GM23338 (cell line): ENCODE measurements around the gene PIK3IP1. TPM values are rescaled to one million over a fixed set of nuclear protein-coding genes. Genes with fewer than 3 reads are reported as not detected.

Source experiments
- ATAC-seq: fragments of 200-7000 bp; cut with Tn5 transposase; 3 replicates; pipeline ENCODE4 v1.9.1; 2020
- DNase-seq: peaks from one replicate; pipeline ENCODE4 v3.0.0-alpha.2; 2015; ENCODE audit warnings: low spot score
- H2AFZ ChIP-seq: fragments of 200-600 bp; sonication (generic); 2 replicates; pipeline ENCODE4 v1.8.0; 2016; ENCODE audit warnings: antibody characterized with exemption, mild to moderate bottlenecking, moderate library complexity
- H3F3A ChIP-seq: fragments of 200-600 bp; sonication (generic); replicated peaks from 2 replicates; pipeline ENCODE4 v1.8.0; 2017; ENCODE audit warnings: antibody characterized with exemption, mixed run types, low read depth
- H3K27ac ChIP-seq: fragments of 200-600 bp; sonication (generic); 2 replicates; pipeline ENCODE4 v1.6.1; 2016; ENCODE audit warnings: low read depth
- H3K27me3 ChIP-seq: fragments of 200-600 bp; sonication (generic); 2 replicates; pipeline ENCODE4 v1.8.0; 2016; ENCODE audit warnings: mild to moderate bottlenecking, mixed run types, moderate library complexity; ENCODE audit not compliant: insufficient read depth
- H3K36me3 ChIP-seq: fragments of 200-600 bp; sonication (generic); 2 replicates; pipeline ENCODE4 v1.8.0; 2016; ENCODE audit warnings: mild to moderate bottlenecking; ENCODE audit not compliant: insufficient read depth
- H3K4me1 ChIP-seq: fragments of 200-600 bp; sonication (generic); 2 replicates; pipeline ENCODE4 v1.8.0; 2016; ENCODE audit warnings: mild to moderate bottlenecking, moderate library complexity; ENCODE audit not compliant: insufficient read depth
- H3K4me2 ChIP-seq: fragments of 200-600 bp; sonication (generic); 2 replicates; pipeline ENCODE4 v1.7.1; 2017; ENCODE audit warnings: mixed run types
- H3K4me3 ChIP-seq: fragments of 200-600 bp; sonication (generic); 2 replicates; pipeline ENCODE4 v1.6.1; 2016; ENCODE audit warnings: mixed run types
- H3K79me2 ChIP-seq: fragments of 200-600 bp; sonication (generic); replicated peaks from 2 replicates; pipeline ENCODE4 v1.8.0; 2017; ENCODE audit warnings: mild to moderate bottlenecking; ENCODE audit not compliant: insufficient read depth
- H3K9me2 ChIP-seq: fragments of 200-600 bp; sonication (generic); 2 replicates; pipeline ENCODE4 v1.8.0; 2017; ENCODE audit not compliant: insufficient read depth
- H4K20me1 ChIP-seq: fragments of 200-600 bp; sonication (generic); replicated peaks from 2 replicates; pipeline ENCODE4 v1.8.0; 2017; ENCODE audit warnings: mild to moderate bottlenecking; ENCODE audit not compliant: insufficient read depth
- H3K27ac Mint-ChIP-seq: 2 replicates; pipeline ENCODE4 v1.8.0; 2020; ENCODE audit warnings: inconsistent platforms, mild to moderate bottlenecking, moderate library complexity, mixed read lengths
- H3K27me3 Mint-ChIP-seq: 3 replicates; pipeline ENCODE4 v1.8.0; 2022; ENCODE audit warnings: low read depth, mild to moderate bottlenecking, moderate library complexity, mixed read lengths, inconsistent platforms; ENCODE audit not compliant: insufficient read depth, poor library complexity
- H3K36me3 Mint-ChIP-seq: 3 replicates; pipeline ENCODE4 v1.8.0; 2021; ENCODE audit warnings: low read depth, mild to moderate bottlenecking, inconsistent platforms, moderate library complexity, mixed read lengths
- H3K4me1 Mint-ChIP-seq: 3 replicates; pipeline ENCODE4 v1.8.0; 2020; ENCODE audit warnings: mild to moderate bottlenecking, inconsistent platforms, mixed read lengths
- H3K4me3 Mint-ChIP-seq: 3 replicates; pipeline ENCODE4 v1.8.0; 2021; ENCODE audit warnings: moderate library complexity, mild to moderate bottlenecking, inconsistent platforms, mixed read lengths
- H3K9me3 Mint-ChIP-seq: 3 replicates; pipeline ENCODE4 v1.8.0; 2020; ENCODE audit warnings: moderate library complexity, mild to moderate bottlenecking, inconsistent platforms, mixed read lengths
- EZH2 ChIP-seq: fragments of 200-600 bp; sonication (generic); IDR thresholded peaks from one replicate; pipeline ENCODE4 v1.8.0; 2017; ENCODE audit warnings: antibody characterized with exemption, mild to moderate bottlenecking, low read depth; ENCODE audit not compliant: unreplicated experiment
- EZH2phosphoT487 ChIP-seq: fragments of 200-600 bp; sonication (generic); IDR thresholded peaks from one replicate; pipeline ENCODE4 v1.8.1; 2018; ENCODE audit warnings: antibody characterized with exemption; ENCODE audit not compliant: unreplicated experiment
- JUNB ChIP-seq: IDR thresholded peaks from one replicate; pipeline ENCODE4 v1.6.1; 2016; ENCODE audit warnings: antibody characterized with exemption; ENCODE audit not compliant: unreplicated experiment
- NANOG ChIP-seq: IDR thresholded peaks from 2 replicates; pipeline ENCODE4 v1.6.1; 2016; ENCODE audit warnings: antibody characterized with exemption, borderline replicate concordance
- POLR2AphosphoS5 ChIP-seq: IDR thresholded peaks from 2 replicates; pipeline ENCODE4 v1.6.1; 2016; ENCODE audit warnings: antibody characterized with exemption, low read depth
- REST ChIP-seq: IDR thresholded peaks from one replicate; pipeline ENCODE4 v1.6.1; 2018; ENCODE audit warnings: antibody characterized with exemption; ENCODE audit not compliant: unreplicated experiment
- STAT1 ChIP-seq: IDR thresholded peaks from one replicate; pipeline ENCODE4 v1.6.1; 2016; ENCODE audit warnings: antibody characterized with exemption; ENCODE audit not compliant: unreplicated experiment
- ZNF114 ChIP-seq: fragments of 250-450 bp; sonication (Bioruptor Pico); IDR thresholded peaks from 2 replicates; pipeline ENCODE4 v1.5.0; 2020; ENCODE audit warnings: mild to moderate bottlenecking, moderate library complexity
- polyA plus RNA-seq: library from polyadenylated mRNA; unstranded; fragments of >200 nt; fragmentation: Nextera tagmentation; extraction: Ambion mirVana; gene quantifications from 2 replicates; pipeline ENCODE4 v1.2.1, GENCODE V29; 2016
- total RNA-seq: library from RNA; depleted of rRNA; stranded (reverse); fragments of >200 nt; shearing (Covaris generic); gene quantifications from 2 replicates; pipeline ENCODE4 v1.2.3, GENCODE V29; 2014
- TF ChIP-seq, protein P1 (sequence below): IDR thresholded peaks from 2 replicates; pipeline ENCODE4 v1.6.1; 2016; ENCODE audit warnings: antibody characterized with exemption

PIK3IP1 gene
- total and polyA plus RNA-seq, 2 experiments from 2014 or later, result 1.1 to 2.2 TPM

DNA sequence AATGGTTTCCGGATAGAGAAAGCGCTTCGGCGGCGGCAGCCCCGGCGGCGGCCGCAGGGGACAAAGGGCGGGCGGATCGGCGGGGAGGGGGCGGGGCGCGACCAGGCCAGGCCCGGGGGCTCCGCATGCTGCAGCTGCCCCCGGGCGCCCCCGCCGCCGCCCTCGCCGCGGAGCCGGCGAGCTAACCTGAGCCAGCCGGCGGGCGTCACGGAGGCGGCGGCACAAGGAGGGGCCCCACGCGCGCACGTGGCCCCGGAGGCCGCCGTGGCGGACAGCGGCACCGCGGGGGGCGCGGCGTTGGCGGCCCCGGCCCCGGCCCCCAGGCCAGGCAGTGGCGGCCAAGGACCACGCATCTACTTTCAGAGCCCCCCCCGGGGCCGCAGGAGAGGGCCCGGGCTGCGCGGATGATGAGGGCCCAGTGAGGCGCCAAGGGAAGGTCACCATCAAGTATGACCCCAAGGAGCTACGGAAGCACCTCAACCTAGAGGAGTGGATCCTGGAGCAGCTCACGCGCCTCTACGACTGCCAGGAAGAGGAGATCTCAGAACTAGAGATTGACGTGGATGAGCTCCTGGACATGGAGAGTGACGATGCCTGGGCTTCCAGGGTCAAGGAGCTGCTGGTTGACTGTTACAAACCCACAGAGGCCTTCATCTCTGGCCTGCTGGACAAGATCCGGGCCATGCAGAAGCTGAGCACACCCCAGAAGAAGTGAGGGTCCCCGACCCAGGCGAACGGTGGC lies 15.7 kb downstream of the PIK3IP1 start (continued):
- TF ChIP-seq, protein P1, sequence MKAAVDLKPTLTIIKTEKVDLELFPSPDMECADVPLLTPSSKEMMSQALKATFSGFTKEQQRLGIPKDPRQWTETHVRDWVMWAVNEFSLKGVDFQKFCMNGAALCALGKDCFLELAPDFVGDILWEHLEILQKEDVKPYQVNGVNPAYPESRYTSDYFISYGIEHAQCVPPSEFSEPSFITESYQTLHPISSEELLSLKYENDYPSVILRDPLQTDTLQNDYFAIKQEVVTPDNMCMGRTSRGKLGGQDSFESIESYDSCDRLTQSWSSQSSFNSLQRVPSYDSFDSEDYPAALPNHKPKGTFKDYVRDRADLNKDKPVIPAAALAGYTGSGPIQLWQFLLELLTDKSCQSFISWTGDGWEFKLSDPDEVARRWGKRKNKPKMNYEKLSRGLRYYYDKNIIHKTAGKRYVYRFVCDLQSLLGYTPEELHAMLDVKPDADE, result no peak
- TF ChIP-seq JUNB (no peak), POLR2AphosphoS5 (no peak)

DNA sequence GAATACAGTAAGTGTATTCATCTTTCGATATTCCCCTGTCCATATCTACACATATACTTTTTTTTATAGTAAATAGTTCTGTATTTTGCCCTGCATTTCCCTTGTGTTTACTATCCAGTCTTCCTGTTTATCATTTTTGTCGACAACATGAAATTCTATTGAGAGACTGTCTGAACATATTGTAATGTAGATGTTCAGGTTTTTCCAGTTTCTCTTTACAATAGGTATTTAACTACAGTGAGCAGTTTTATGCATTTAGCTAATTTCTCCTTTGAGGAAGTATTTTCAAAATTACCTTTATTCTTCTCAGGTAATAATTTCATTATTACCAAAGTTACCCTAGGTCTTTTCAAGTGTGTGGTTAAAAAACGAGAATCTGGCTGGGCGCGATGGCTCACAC lies 16.7 kb downstream of the PIK3IP1 start:
- H3K27me3 Mint-ChIP-seq, result no peaks in the 10 kb centered on the region
- peaks cover 7% of the 10 kb centered on the region for H3K4me1 Mint-ChIP-seq
- Histone ChIP-seq H3K9me2 (no peaks in the 10 kb centered on the region), H3K36me3 (peaks cover 23% of the 10 kb centered on the region), H3K79me2 (no peaks in the 10 kb centered on the region), H3K4me3 (no peak overlapping the region), H3K4me1 (no peaks in the 10 kb centered on the region), H3K27ac (no peak overlapping the region), H3K27me3 (no peaks in the 10 kb centered on the region), H2AFZ (no peak overlapping the region), H4K20me1 (no peaks in the 10 kb centered on the region), H3K4me2 (no peak overlapping the region), H3F3A (0 out of 2 replicates have a peak, but pooled peaks cover 3% of the 10 kb centered on the region)
- TF ChIP-seq JUNB (no peak), NANOG (no peak), EZH2 (no peak), REST (no peak), STAT1 (no peak), POLR2AphosphoS5 (no peak), EZH2phosphoT487 (no peak), ZNF114 (CRISPR knock-in tag) (no peak)
- TF ChIP-seq, protein P1, result no peak
- peaks cover 56% of the 10 kb centered on the region for H3K36me3 Mint-ChIP-seq
- no peak overlapping the region for H3K4me3 Mint-ChIP-seq
- no peak overlapping the region for H3K27ac Mint-ChIP-seq
- ATAC-seq (no peak), DNase-seq (no peak)
- H3K9me3 Mint-ChIP-seq, result no peaks in the 10 kb centered on the region
